ENCODE measurements around the gene CASK.
A peak's percentile ranks its signal among the peaks of the same experiment; 100 is the strongest.

CASK gene

GRCh38 chrX:41716222-41716621, 207.1 kb downstream of the CASK start:
- Mint-ChIP-seq H3K27me3 (no peaks in the 10 kb centered on the region), H3K36me3 (peaks cover 11% of the 10 kb centered on the region), H3K27ac (no peak overlapping the region), H3K9me3 (no peaks in the 10 kb centered on the region), H3K4me3 (no peak overlapping the region), H3K4me1 (peaks cover 31% of the 10 kb centered on the region)
- ATAC-seq = no peak

- peaks cover 37% of the 10 kb centered on the region for H3K4me1 Mint-ChIP-seq
- ATAC-seq = no peak
- H3K36me3 Mint-ChIP-seq = peaks cover 11% of the 10 kb centered on the region
- H3K27me3 Mint-ChIP-seq = no peaks in the 10 kb centered on the region
- H3K9me3 Mint-ChIP-seq = no peaks in the 10 kb centered on the region
- no peak overlapping the region for H3K4me3 Mint-ChIP-seq
- H3K27ac Mint-ChIP-seq = no peak overlapping the region
Measured at GRCh38 chrX:41711021-41711667, 212.2 kb downstream of the CASK start.

GRCh38 chrX:41708486-41708885, 214.9 kb downstream of the CASK start:
- ATAC-seq = no peak
- H3K27ac Mint-ChIP-seq = no peak overlapping the region
- no peak overlapping the region for H3K4me3 Mint-ChIP-seq
- H3K4me1 Mint-ChIP-seq = peaks cover 51% of the 10 kb centered on the region
- H3K36me3 Mint-ChIP-seq = peaks cover 3% of the 10 kb centered on the region
- no peaks in the 10 kb centered on the region for H3K27me3 Mint-ChIP-seq
- no peaks in the 10 kb centered on the region for H3K9me3 Mint-ChIP-seq

GRCh38 chrX:41707218-41707617, 216.1 kb downstream of the CASK start:
- Mint-ChIP-seq H3K4me1 (peaks cover 54% of the 10 kb centered on the region), H3K27ac (peak overlapping the region; percentile 75)

GRCh38 chrX:41705680-41706374, 217.5 kb downstream of the CASK start:
- peak overlapping the region; percentile 75 for H3K27ac Mint-ChIP-seq
- H3K36me3 Mint-ChIP-seq = no peaks in the 10 kb centered on the region
- H3K4me1 Mint-ChIP-seq = peaks cover 54% of the 10 kb centered on the region
- peak; percentile 82 for ATAC-seq
- peak overlapping the region; percentile 52 for H3K4me3 Mint-ChIP-seq
- no peaks in the 10 kb centered on the region for H3K27me3 Mint-ChIP-seq
- no peaks in the 10 kb centered on the region for H3K9me3 Mint-ChIP-seq

More at GRCh38 chrX:41707218-41707617, 216.1 kb downstream of the CASK start:
- no peaks in the 10 kb centered on the region for H3K9me3 Mint-ChIP-seq
- no peak overlapping the region for H3K4me3 Mint-ChIP-seq
- peak; percentile 63 for ATAC-seq
- no peaks in the 10 kb centered on the region for H3K27me3 Mint-ChIP-seq
- H3K36me3 Mint-ChIP-seq = no peaks in the 10 kb centered on the region

GRCh38 chrX:41705042-41705441, 218.3 kb downstream of the CASK start:
- Mint-ChIP-seq H3K4me3 (peak overlapping the region; percentile 18), H3K4me1 (peaks cover 51% of the 10 kb centered on the region), H3K27ac (peak overlapping the region; percentile 75), H3K36me3 (no peaks in the 10 kb centered on the region), H3K27me3 (no peaks in the 10 kb centered on the region), H3K9me3 (no peaks in the 10 kb centered on the region)
- ATAC-seq = no peak

GRCh38 chrX:41703574-41704029, 219.8 kb downstream of the CASK start:
- H3K4me1 Mint-ChIP-seq = peaks cover 41% of the 10 kb centered on the region
- no peak overlapping the region for H3K27ac Mint-ChIP-seq
- no peaks in the 10 kb centered on the region for H3K27me3 Mint-ChIP-seq
- H3K36me3 Mint-ChIP-seq = no peaks in the 10 kb centered on the region
- H3K4me3 Mint-ChIP-seq = no peak overlapping the region
- no peaks in the 10 kb centered on the region for H3K9me3 Mint-ChIP-seq
- no peak for ATAC-seq

- peaks cover 17% of the 10 kb centered on the region for H3K4me1 Mint-ChIP-seq
- no peaks in the 10 kb centered on the region for H3K9me3 Mint-ChIP-seq
- no peak overlapping the region for H3K27ac Mint-ChIP-seq
- no peak overlapping the region for H3K4me3 Mint-ChIP-seq
- ATAC-seq = no peak
- peaks cover 13% of the 10 kb centered on the region for H3K36me3 Mint-ChIP-seq
- H3K27me3 Mint-ChIP-seq = no peaks in the 10 kb centered on the region
Measured at GRCh38 chrX:41695426-41695825, 227.9 kb downstream of the CASK start.

GRCh38 chrX:41693024-41693423, 230.3 kb downstream of the CASK start:
- no peak for ATAC-seq
- Mint-ChIP-seq H3K36me3 (peaks cover 13% of the 10 kb centered on the region), H3K27me3 (no peaks in the 10 kb centered on the region), H3K27ac (no peak overlapping the region), H3K4me3 (no peak overlapping the region), H3K9me3 (no peaks in the 10 kb centered on the region), H3K4me1 (peaks cover 25% of the 10 kb centered on the region)

GRCh38 chrX:41692162-41692749, 231.1 kb downstream of the CASK start:
- H3K9me3 Mint-ChIP-seq = no peaks in the 10 kb centered on the region
- ATAC-seq = no peak
- H3K27me3 Mint-ChIP-seq = no peaks in the 10 kb centered on the region
- H3K27ac Mint-ChIP-seq = no peak overlapping the region
- H3K4me1 Mint-ChIP-seq = peaks cover 28% of the 10 kb centered on the region
- peaks cover 13% of the 10 kb centered on the region for H3K36me3 Mint-ChIP-seq
- no peak overlapping the region for H3K4me3 Mint-ChIP-seq

GRCh38 chrX:41689711-41690110, 233.6 kb downstream of the CASK start:
- no peaks in the 10 kb centered on the region for H3K9me3 Mint-ChIP-seq
- ATAC-seq = no peak
- H3K27ac Mint-ChIP-seq = no peak overlapping the region
- H3K27me3 Mint-ChIP-seq = no peaks in the 10 kb centered on the region
- no peak overlapping the region for H3K4me3 Mint-ChIP-seq
- peaks cover 6% of the 10 kb centered on the region for H3K36me3 Mint-ChIP-seq
- H3K4me1 Mint-ChIP-seq = peaks cover 37% of the 10 kb centered on the region

- no peak within 1 kb of the TSS for H3K27ac Mint-ChIP-seq
- ATAC-seq = no peak
Measured at GRCh38 chrX:41688835-41689234, 234.5 kb downstream of the CASK start, which contains the start of gene GPR34. Gene GPR34 (plus strand): TSS chrX:41688973. CDS start chrX:41695634, 6,661 bp downstream.

GRCh38 chrX:41688156-41688555, 235.2 kb downstream of the CASK start:
- Mint-ChIP-seq H3K36me3 (no peaks in the 10 kb centered on the region), H3K4me1 (peaks cover 30% of the 10 kb centered on the region), H3K4me3 (no peak overlapping the region), H3K9me3 (no peaks in the 10 kb centered on the region), H3K27me3 (no peaks in the 10 kb centered on the region), H3K27ac (no peak overlapping the region)
- ATAC-seq = no peak

More at GRCh38 chrX:41688835-41689234, 234.5 kb downstream of the CASK start, which contains the start of gene GPR34:
- Mint-ChIP-seq H3K4me1 (peaks cover 36% of the 10 kb centered on the region), H3K36me3 (peaks cover 5% of the 10 kb centered on the region), H3K9me3 (no peaks in the 10 kb centered on the region), H3K27me3 (no peaks in the 10 kb centered on the region), H3K4me3 (no peak within 1 kb of the TSS)

- Mint-ChIP-seq H3K9me3 (no peaks in the 10 kb centered on the region), H3K4me3 (no peak overlapping the region), H3K4me1 (peaks cover 20% of the 10 kb centered on the region), H3K36me3 (no peaks in the 10 kb centered on the region), H3K27me3 (no peaks in the 10 kb centered on the region), H3K27ac (no peak overlapping the region)
- no peak for ATAC-seq
Measured at GRCh38 chrX:41686788-41687187, 236.6 kb downstream of the CASK start.

GRCh38 chrX:41684940-41685339, 238.4 kb downstream of the CASK start:
- Mint-ChIP-seq H3K4me3 (no peak overlapping the region), H3K4me1 (peaks cover 20% of the 10 kb centered on the region), H3K9me3 (no peaks in the 10 kb centered on the region), H3K27me3 (no peaks in the 10 kb centered on the region), H3K27ac (no peak overlapping the region), H3K36me3 (no peaks in the 10 kb centered on the region)
- ATAC-seq = no peak

All from stimulated activated memory B cell treated with anti-CD40 and anti-IgM and Interleukin-4, amounts not matched to agents 10 μg/mL and 1 μg/mL and 100 μg/mL, for 72 hours (primary cell).